Measurements from ENCODE around the gene PPP3CB.

Gene PPP3CB

GRCh38 chr10:73495884-73496674 lies at the start of gene PPP3CB:
TSS of gene PPP3CB (minus strand) at chr10:73496024. CDS start at chr10:73495889, 135 bp downstream.
- peak; percentile 96 for DNase-seq (ENCODE audit: low spot score)

DNA sequence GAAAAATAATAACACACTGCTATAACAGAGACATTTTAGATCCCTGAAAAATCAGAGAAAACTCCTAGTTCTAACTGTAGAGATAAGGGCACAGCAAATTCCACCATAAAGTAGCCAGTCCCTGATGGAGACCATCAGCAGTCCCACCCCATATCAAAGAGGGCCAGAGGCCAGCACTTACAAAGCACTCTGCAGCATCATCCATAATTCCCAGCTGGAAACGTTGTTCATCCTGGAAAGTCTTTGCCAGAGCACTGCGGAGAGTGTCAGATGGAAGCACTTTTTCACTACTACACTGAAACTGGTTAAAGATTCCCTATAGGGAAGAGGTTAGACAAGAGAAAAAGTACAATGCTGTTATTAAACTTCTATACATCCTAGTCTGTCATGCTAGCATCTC lies 49.5 kb upstream of the PPP3CB start:
- DNase-seq (ENCODE audit: low spot score): no peak

DNA sequence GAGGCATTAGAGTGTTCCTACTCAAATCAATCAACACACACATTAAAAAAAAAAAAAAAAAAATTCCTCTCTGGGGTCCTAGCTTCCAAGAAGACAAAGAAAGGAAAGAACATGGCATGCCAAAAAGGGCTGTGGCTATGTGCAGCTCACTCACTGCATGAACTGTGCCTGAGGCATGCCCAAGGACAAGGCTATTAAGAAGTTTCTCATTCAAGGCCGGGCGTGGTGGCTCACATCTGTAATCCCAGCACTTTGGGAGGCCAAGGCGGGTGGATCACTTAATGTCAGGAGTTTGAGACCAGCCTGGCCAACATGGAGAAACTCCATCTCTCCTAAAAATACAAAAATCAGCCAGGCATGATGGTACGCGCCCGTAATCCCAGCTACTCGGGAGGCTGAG lies 41.9 kb upstream of the PPP3CB start:
- DNase-seq (ENCODE audit: low spot score): no peak

DNA sequence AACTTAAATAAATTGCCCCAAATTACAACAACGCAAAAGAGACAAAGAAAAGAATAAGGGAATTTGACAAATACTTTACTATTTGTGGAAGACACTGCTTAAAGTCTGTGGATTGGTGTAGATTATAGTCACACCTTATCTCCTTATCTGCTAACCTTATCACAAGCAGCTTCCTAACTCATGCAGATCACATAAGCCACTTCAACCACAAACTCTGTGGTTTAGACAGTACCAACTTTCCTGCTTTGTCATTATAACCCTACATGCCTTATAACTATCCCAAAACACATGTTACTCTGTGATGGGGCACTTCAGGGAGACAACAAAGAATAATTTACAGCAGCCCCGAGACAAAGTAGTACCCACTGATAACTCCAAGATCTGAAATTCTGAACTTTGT lies 41.5 kb upstream of the PPP3CB start:
- DNase-seq (ENCODE audit: low spot score): no peak

- no peak for DNase-seq (ENCODE audit: low spot score)
Measured at GRCh38 chr10:73534857-73535256, 39.0 kb upstream of the PPP3CB start.

GRCh38 chr10:73529089-73529832 lies 33.4 kb upstream of the PPP3CB start:
- peak; percentile 88 for DNase-seq (ENCODE audit: low spot score)

- DNase-seq (ENCODE audit: low spot score): no peak
Measured at GRCh38 chr10:73522263-73522662, 26.4 kb upstream of the PPP3CB start.

DNA sequence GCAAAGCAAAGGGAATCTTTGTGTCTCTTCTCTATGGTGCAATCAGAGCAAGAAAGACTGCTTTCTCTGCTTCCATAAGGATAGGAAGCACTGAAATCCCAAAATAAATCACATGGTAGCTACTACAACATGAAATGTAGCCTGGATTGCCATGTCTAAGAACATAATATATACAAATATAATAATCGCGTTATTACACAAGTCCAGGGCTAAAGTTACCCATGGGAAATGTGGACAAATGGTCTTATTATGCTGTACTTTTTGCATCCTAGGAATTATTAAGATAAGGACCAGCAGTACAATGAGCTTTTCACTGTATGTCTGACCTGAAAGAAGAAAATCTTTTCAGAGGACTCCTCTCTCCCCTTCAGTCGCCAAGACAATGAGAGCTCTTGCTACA lies 23.5 kb upstream of the PPP3CB start:
- no peak for DNase-seq (ENCODE audit: low spot score)

DNA sequence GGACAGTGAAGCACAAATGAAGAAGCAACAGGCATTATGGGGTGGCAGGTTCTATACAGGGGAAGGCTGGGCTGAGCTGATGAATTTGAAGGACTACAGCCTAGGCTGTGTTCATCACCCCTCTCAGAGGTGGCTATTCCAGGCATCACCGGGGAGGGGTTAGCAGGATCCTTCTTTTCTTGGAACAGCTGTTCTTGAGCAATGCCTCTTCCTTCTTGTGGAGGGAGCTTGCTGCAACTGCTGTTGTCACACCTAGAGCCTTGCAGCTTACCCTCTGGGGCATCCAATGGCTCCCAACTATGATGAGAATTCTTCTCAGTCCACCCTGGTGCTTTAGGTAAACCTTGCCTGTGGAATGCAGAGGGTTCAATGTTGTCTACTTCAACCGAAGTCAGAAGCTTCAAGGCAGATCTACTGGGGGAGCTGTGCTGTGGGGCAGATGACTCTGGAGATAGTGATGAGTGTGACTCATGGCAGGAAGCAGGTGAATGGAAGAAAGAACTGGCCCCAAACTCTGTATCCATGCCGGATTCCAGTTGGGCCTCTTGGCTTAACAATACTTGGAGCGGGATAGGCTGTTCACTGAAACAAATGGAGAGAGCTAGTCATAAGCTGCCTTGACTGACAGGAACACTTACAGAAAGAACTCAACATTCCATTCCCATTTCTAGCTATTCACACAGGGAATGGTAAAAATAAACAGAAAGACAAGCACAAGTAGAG lies 21.5 kb upstream of the PPP3CB start:
- no peak for DNase-seq (ENCODE audit: low spot score)

DNA sequence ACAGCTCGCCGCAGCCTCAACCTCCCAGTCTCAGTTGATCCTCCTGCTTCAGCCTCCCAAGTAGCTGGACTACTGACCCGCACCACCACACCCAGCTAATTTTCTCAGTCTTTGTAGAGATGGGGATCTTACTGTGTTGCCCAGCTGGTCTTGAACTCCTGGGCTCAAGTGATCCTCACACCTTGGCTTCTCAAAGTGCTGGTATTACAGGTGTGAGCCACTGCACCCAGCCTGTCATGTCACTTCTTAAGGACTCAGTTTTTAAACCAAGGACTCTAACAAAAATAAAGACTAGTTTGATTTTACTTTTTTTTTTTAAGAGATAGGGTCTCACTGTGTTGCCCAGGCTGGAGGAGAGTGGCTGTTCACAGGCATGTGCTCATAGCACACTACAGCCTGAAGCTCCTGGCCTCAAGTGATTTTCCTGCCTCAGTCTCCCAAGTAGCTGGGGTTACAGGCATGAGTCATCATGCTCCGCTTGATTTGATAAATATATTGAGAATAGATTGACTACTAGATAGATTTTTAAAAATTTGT lies 16.5 kb upstream of the PPP3CB start:
- no peak for DNase-seq (ENCODE audit: low spot score)

DNA sequence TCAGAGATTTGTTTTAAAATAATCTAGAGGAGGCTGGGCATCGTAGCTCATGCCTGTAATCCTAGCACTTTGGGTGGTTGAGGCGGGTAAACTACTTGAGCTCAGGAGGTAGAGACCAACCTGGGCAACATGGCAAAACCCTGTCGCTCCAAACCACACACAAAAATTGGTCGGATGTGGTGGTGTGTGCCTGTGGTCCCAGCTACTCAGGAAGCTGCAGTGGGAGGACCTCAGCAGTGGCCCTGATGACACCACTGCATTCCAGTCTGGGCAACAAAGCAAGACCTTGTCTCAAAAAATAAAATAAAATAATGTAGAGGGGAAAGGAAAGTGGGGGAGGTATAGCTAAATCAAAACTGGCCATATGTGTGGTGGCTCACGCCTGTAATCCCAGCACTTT lies 13.9 kb upstream of the PPP3CB start:
- no peak for DNase-seq (ENCODE audit: low spot score)

GRCh38 chr10:73506491-73506890 lies 10.7 kb upstream of the PPP3CB start:
- DNase-seq (ENCODE audit: low spot score): no peak

DNA sequence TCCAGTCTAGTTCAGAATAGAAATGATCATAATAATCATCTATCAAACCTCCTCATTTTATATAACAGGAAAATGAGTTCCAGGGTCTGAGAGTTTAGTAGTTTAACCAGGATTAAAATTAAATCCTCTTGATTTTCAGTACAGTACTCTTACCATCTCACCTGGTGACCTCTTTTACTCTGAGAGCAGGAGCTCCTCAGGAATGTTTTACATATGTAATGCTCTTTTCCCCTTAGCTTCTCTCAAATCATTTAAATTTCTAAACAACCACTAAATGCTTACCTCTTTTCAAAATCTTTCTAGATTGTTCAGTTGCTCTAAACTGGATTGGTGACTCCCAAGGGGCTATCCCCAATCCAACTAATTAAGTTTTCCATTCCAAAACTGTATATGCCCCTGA lies 10.2 kb upstream of the PPP3CB start:
- DNase-seq (ENCODE audit: low spot score): no peak

GRCh38 chr10:73503037-73503436 lies 7.2 kb upstream of the PPP3CB start:
- no peak for DNase-seq (ENCODE audit: low spot score)

GRCh38 chr10:73501651-73502050 lies 5.8 kb upstream of the PPP3CB start:
- DNase-seq (ENCODE audit: low spot score): no peak

- DNase-seq (ENCODE audit: low spot score): no peak
Measured at GRCh38 chr10:73497623-73498022, 1.8 kb upstream of the PPP3CB start.

DNA sequence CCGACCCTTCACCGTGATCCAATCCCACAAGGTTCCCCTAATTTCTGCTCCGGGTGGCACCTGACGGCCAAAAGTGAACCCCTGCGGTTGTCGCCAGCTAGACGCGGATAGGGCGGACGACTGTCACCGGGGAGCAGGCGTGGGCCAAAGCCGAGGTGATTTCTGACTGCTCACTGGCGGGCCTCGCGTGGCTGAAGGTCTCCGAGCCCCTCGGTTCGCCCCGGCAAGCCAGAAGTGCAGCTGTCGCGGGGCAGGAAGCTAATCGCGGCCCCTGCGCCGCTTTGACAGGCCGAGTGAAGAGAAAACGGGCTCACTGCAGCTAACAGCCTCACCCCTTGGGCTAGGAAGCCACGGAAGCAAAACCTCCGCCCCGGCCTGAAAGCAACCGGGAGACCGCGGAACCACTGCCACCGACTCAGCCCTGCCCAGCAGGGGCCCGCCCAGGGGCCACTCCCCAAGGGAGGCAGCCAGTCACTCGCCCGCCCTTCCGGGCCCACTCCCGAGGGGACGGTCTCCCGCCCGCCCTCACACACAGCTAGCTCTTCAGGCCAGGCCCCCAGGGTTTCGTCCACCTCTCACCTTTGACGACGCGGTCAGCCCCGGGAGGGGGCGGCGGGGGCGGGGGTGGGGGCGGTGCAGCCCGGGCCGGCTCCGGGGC lies 469 bp downstream of the PPP3CB start:
- DNase-seq (ENCODE audit: low spot score): peak; percentile 73

- peak; percentile 11 for DNase-seq (ENCODE audit: low spot score)
Measured at GRCh38 chr10:73494877-73495225, 973 bp downstream of the PPP3CB start.

GRCh38 chr10:73494213-73494612 lies 1.6 kb downstream of the PPP3CB start:
- DNase-seq (ENCODE audit: low spot score): no peak

DNA sequence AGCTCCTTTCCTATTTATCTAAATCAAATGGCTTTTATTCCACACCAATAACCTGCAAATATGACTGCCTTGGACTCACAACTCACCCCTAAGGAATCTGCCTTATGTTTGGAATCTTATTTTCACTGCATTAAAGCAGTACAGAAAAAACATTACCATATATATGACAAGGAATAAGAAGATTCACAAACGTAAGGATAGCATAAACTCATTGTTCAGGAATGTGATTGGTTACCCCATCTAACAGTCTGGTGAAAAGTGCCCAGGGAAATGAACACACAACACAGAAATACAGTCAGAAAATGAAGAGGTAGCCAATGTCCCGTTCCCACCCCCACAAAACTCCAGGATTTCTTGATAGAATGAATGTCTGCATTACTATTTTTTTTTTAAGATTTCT lies 2.0 kb downstream of the PPP3CB start:
- no peak for DNase-seq (ENCODE audit: low spot score)

DNA sequence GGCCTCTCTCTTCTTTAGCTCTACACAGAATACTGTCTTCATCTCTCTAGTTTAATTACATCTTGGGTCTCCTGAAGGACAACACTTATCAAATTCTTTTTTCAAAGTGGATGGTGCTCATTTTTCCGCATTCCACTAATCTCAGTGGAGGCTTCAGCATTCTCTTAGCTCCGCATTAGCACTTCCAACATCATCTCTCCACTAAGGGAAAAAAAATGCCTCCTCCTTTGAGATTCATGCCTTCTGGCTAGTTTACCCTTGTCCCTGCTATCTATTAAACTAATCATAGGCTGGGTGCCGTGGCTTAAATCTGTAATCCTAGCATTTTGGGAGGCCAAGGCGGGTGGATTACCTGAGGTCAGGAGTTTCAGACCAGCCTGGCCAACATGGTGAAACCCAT lies 9.2 kb downstream of the PPP3CB start:
- DNase-seq (ENCODE audit: low spot score): no peak

DNA sequence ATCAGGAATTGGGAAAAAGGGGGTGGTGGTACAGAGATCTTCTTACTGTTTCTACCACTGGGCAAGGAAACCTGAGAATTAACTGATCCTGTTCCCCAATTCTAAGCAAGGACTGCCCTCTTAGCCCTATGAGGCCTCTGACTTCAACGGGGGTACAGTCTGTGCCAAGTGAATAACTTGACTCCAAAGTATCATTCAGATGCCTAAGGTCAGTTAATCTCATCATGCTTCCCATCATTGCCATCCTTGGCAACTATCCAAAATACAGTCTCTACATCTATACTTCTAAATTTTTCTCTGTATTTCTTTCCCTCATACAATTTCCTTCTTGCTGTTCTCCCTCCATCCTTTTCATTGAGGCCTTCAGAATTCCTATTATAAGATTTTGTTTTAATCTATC lies 10.5 kb downstream of the PPP3CB start:
- no peak for DNase-seq (ENCODE audit: low spot score)
